GM12892 (cell line): ENCODE measurements around the gene AXIN2.
A peak's percentile ranks its signal among the peaks of the same experiment; 100 is the strongest.

Experiments
- DNase-seq: peaks from one replicate; pipeline ENCODE4 v3.0.0; 2011; ENCODE audit not compliant: insufficient read length
- FAIRE-seq: peaks from 2 replicates; lab custom pipeline; 2011; peaks lifted over from hg19 to GRCh38; lab: Jason Lieb, UNC
- POLR2A ChIP-seq: IDR thresholded peaks from 2 replicates; pipeline ENCODE4 v1.6.1; 2011; ENCODE audit warnings: low read depth, low read length, control low read depth
- POLR2AphosphoS5 ChIP-seq: IDR thresholded peaks from 2 replicates; pipeline ENCODE4 v1.6.1; 2011; ENCODE audit warnings: low read depth, low read length, control low read depth
- TAF1 ChIP-seq: IDR thresholded peaks from 2 replicates; pipeline ENCODE4 v1.6.1; 2011; ENCODE audit warnings: low read depth, mild to moderate bottlenecking, control low read depth, low read length, borderline replicate concordance

AXIN2 gene

DNA sequence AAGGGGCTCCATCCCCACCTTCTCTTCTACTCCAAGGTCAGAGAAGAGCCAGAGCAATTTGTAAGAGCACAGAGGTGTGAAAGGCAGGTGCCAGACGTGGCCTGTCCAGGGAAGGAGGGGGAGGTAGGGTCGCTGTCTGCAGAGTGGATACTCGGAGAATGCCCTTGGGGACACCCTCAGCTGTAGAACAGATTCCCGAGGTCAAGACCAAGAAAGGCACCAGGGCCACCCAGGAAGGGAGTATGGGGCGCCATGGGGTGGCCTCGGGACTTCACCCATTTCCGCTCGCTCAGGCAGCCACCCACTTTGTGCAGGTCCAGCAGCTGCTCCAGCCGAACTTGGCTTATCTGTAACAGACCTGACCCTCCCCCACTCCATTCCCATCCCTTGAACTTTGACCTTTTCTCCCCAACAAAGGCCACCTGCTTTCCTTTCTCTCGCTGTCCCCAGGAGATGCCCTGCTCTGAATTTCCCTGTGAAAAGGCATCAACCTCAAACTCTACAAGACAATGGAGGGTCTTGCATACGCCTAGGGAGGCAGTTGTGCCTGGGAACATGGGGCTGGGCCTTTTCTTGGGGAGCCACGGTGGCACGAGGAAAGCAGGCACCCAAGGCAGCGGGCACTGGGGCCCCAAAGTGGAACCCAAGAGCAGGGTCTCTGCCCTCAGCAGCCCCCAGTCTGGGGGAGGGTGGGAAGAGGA is 11.3 kb upstream of the AXIN2 start:
- TF ChIP-seq POLR2AphosphoS5 (no peak), POLR2A (no peak), TAF1 (no peak)
- FAIRE-seq = no peak

GRCh38 chr17:65572186-65572580 is 10.7 kb upstream of the AXIN2 start:
- TF ChIP-seq POLR2AphosphoS5 (no peak), POLR2A (no peak), TAF1 (no peak)
- DNase-seq (no peak), FAIRE-seq (no peak)

More for the DNA sequence above, 11.3 kb upstream of the AXIN2 start:
- DNase-seq = no peak

GRCh38 chr17:65568918-65569317 is 7.5 kb upstream of the AXIN2 start:
- DNase-seq (no peak), FAIRE-seq (no peak)
- no peak for TF ChIP-seq POLR2A

GRCh38 chr17:65567566-65567965 is 6.1 kb upstream of the AXIN2 start:
- DNase-seq = no peak
- FAIRE-seq = no peak
- TF ChIP-seq POLR2A = no peak
- no peak for TF ChIP-seq POLR2AphosphoS5
- no peak for TF ChIP-seq TAF1

GRCh38 chr17:65565559-65565958 is 4.1 kb upstream of the AXIN2 start:
- no peak for DNase-seq
- TF ChIP-seq POLR2A = no peak
- TF ChIP-seq TAF1 = no peak
- TF ChIP-seq POLR2AphosphoS5 = no peak
- FAIRE-seq = no peak

DNA sequence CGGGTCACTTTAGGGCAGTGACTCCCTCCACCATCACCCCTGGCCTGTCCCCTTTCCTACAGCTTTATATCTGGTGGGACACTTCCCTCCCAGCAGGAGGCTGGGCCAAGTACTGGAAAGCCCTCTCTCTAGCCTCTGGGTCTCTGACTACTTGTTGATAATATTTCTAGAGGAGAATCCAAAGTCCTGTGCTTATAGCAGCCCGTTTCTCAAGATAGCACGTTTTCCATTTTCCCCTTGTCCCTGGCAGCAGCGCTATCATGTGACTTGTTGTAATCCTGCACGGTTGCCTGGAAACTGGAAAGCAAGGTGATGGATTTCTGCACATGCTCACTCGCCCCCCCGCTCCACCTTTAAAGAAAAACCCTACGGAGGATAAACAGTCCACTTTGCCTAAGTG is 3.3 kb upstream of the AXIN2 start:
- no peak for FAIRE-seq

GRCh38 chr17:65562206-65562531 is 721 bp upstream of the AXIN2 start:
- DNase-seq = no peak
- FAIRE-seq = no peak

More for the DNA sequence above, 3.3 kb upstream of the AXIN2 start:
- no peak for DNase-seq
- TF ChIP-seq POLR2AphosphoS5 (no peak), POLR2A (no peak)

DNA sequence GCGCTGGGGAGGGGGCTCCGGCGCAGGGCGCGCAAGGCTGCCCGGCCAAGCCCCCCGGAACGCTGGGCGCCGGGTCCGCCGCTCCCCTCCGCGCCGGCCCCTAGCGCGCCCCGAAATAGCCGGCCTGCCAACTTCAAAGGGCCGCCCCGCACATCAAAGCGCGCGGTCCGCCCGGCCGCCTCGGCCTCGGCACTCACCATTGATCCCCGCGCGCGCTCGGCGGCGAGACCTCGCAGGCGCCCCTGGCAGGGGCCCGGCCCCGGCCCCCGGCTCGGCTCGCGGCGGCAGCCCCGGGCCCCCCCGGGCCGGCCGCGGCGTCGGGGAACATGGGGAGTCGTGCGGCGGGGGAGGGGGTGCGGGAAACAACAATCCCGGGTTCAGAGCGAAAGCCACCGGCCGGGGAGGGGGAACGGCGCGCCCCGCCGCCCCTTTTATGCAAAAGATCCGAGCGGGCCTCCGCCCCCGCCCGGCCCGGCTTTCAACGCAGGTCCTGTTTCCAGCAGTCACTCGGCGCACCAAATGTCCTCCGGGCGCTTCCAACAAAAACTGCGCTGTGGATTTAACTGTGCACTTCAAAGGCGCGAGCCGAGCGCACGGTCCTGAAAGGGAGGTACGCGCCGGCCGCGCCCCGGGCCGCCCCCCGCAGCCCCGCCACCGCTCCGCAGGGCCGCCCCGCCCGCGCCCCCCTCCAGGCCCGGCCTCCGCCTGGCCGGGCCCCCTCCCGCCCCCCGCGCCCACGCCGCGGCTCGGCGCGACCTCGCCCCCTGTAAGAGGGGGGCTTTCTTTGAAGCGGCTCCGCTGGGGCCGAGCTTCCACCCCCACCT is 608 bp downstream of the AXIN2 start:
- DNase-seq (peak; percentile 40), FAIRE-seq (peak; percentile 5)
- TF ChIP-seq POLR2AphosphoS5 (no peak), POLR2A (no peak), TAF1 (no peak)

More at GRCh38 chr17:65562206-65562531, 721 bp upstream of the AXIN2 start:
- TF ChIP-seq POLR2A (no peak), TAF1 (no peak), POLR2AphosphoS5 (no peak)

DNA sequence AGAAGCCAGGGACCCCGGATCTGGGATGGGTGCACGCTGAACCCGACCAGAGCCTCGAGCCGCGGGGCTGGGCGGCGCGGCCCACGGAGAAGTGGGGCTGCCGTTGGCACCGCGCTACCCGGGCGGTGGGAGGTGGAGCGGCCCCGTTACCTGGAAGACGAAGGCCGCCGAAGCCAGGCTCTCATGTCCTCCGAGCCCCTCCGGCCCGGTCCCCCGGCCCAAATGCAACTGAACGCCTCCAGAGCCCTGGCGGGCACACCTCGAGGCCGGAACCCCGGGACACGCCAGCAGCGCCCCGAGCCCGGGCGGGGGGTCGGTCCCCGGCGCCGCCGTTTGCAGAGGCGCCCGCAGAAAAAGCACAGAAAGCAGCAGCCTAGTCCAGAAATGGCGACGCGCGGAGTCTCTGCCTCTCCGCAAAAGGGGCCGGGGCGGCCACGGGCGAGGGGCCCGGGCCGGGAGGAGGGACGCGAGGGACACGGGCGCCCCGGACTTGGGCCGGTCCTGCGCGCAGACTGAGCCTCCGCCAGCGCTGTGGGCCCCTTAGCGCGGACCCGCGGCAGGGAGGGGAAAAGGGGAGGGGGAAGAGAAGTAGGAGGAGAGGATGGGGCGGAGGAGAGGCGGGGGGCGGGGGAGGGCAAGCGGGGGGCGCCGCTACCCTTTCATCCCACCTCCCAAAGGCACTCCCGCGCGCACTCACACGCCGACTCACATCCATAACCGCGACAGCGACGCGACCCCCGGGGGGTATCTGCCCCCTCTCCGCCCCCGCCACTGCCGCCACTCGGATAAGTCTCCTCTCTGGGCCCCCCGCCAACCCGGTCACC is 1.4 kb downstream of the AXIN2 start:
- no peak for FAIRE-seq

GRCh38 chr17:65559461-65559803 is 2.0 kb downstream of the AXIN2 start:
- TF ChIP-seq TAF1 (no peak), POLR2AphosphoS5 (no peak), POLR2A (no peak)
- FAIRE-seq = no peak

More for the DNA sequence above, 1.4 kb downstream of the AXIN2 start:
- DNase-seq = no peak
- no peak for TF ChIP-seq POLR2AphosphoS5
- no peak for TF ChIP-seq POLR2A
- no peak for TF ChIP-seq TAF1

DNA sequence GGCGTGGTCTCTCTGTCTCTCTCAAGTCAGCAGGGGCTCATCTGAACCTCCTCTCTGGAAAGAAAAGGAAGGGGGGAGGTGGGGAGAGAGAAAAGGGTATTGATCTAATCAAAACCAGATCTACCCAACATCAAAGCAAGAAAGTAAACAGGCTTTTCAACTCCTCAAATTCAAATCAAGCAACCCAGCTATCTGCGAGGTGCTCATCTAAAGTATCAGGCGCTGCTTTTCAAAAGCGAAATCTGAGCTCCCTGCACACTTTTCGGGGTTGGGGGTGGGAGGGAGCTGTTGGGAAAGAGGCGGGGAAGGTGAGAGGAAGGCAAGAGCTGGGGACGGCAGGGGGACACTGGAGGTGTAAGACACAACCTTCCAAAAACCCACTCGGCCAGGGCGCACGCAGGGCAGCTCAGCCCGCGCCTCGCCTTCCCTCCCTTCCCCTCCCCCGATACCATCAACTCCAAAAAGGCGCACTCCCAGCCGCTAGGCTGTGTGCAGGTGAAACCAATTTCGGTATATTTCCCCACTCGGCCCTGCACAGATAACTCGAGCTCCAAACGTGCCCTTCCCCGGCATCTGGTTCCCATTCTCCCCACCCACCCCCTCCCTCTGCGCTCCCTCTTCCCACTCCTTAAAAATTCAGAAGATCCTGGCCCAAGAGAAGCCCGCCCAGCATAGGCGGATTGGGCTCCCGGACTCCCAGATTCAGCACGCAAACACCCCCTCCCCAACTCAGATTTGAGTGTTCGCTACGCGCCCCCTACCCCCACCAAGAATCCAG is 2.6 kb downstream of the AXIN2 start:
- TF ChIP-seq POLR2A (no peak), POLR2AphosphoS5 (no peak), TAF1 (no peak)
- DNase-seq = no peak
- no peak for FAIRE-seq

More at GRCh38 chr17:65559461-65559803, 2.0 kb downstream of the AXIN2 start:
- no peak for DNase-seq

GRCh38 chr17:65558311-65558682 is 3.2 kb downstream of the AXIN2 start:
- no peak for FAIRE-seq
- TF ChIP-seq POLR2A = no peak
- no peak for TF ChIP-seq POLR2AphosphoS5
- TF ChIP-seq TAF1 = no peak
- no peak for DNase-seq
